Right renal pelvis (tissue), 4 donors: ENCODE data around the gene HMGB4. TPM values are rescaled to one million over a fixed set of nuclear protein-coding genes. Genes with fewer than 3 reads are reported as not detected.

Experiments used
- DNase-seq, 4 donors: peaks; one replicate each; pipeline ENCODE4 v3.0.0-alpha.2; 2013; ENCODE audit warnings: low read depth in 4 of 4, low spot score in 3 of 4, missing footprints in 1 of 4
- polyA plus RNA-seq, 4 donors: library from polyadenylated mRNA; unstranded; fragments of 120-200 nt; gene quantifications; one replicate each; pipeline ENCODE4 v1.2.1, GENCODE V29; 2013; ENCODE audit not compliant: insufficient read length in 4 of 4

HMGB4 gene
- polyA plus RNA-seq, 4 donors, result not detected

GRCh38 chr1:33846861-33847260, 17.0 kb upstream of the HMGB4 start:
- no peak for DNase-seq

GRCh38 chr1:33848205-33848937, 15.5 kb upstream of the HMGB4 start:
- no peak for DNase-seq

- DNase-seq, result no peak
Observed at GRCh38 chr1:33849211-33849610, 14.7 kb upstream of the HMGB4 start.

DNA sequence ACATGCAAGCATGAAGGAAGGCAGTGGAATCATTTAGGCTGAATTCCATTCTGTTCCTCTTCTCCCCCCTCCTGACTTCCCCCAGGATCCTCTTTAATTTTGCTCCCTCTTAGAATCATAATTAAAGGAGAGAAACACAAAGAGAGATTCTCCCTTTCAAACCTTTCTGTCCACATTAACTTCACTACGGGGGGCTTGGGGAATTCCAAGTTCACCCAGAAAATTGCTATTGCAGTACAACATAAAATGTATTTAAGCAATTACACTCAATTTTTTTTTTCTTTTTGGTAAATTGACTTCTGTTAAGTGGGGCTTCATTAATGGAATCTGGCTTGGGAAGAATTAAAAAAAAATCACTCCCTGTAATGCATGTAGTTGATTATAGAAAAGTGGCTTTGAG, 13.4 kb upstream of the HMGB4 start:
- no peak for DNase-seq

GRCh38 chr1:33852711-33853110, 11.2 kb upstream of the HMGB4 start:
- no peak for DNase-seq

- no peak for DNase-seq
Observed at GRCh38 chr1:33853431-33853830, 10.4 kb upstream of the HMGB4 start.

- no peak for DNase-seq
Observed at GRCh38 chr1:33854091-33854490, 9.8 kb upstream of the HMGB4 start.

- no peak for DNase-seq
Observed at GRCh38 chr1:33860671-33861070, 3.2 kb upstream of the HMGB4 start.

DNA sequence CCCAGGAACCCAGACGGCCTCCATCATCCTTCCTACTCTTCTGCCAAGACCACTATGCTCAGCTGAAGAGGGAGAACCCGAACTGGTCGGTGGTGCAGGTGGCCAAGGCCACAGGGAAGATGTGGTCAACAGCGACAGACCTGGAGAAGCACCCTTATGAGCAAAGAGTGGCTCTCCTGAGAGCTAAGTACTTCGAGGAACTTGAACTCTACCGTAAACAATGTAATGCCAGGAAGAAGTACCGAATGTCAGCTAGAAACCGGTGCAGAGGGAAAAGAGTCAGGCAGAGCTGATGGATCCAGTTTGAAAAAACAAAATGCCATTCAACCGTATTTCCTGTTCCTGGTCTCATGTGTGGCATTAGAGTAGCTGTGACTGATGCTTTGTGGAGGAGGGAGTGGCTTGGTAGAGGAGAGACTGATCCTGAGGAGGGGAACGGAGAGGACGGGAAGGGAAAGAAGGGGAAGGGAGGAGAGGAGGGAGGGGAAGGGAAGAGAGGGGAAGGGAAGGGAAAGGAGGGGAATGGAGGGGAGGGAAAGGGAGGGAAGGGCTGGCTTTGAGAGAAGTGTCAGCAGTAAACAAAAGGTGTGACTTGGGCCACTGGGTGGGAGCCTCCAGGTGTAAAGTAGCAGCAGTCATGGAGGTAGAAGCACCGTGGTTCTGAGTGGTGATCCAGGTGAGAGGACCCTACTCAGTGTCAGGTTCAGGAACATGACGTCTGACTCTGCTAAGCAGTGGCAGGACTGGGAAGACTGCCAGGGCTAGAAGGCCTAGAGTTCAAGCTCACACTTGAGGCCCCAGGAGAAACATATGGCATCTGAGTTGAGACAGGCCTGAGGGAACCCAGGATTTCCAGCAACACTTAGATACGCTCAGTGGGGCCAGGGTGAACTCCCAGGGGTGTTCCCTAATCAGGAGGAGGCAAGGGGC, 846 bp downstream of the HMGB4 start:
- DNase-seq, result no peak

GRCh38 chr1:33866281-33866680, 2.4 kb downstream of the HMGB4 start:
- peak in 3 of 4 donors; percentile 16 to 52 (median 25) for DNase-seq

DNA sequence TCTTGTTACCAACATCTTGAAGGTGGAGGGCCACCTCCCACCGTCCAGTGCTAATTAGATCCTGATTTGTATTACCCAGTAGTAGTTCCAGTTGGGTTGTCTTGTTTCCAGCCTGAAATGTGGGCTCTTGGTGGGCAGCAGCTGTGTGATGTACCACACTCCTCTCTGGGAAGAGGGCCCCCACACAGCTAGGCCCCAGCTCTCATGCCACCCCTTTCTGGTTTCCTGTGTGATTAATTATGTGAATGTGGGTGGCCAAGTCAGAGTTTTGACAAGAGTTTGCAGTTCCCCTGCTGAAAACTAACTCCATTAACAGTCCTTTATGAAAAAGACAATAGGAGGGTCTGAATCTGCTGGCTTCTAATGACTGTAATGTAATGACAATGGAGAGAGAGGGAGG, 3.8 kb downstream of the HMGB4 start:
- DNase-seq, result no peak

- no peak for DNase-seq
Observed at GRCh38 chr1:33872275-33872674, 8.4 kb downstream of the HMGB4 start.

GRCh38 chr1:33872683-33873082, 8.8 kb downstream of the HMGB4 start:
- no peak for DNase-seq

DNA sequence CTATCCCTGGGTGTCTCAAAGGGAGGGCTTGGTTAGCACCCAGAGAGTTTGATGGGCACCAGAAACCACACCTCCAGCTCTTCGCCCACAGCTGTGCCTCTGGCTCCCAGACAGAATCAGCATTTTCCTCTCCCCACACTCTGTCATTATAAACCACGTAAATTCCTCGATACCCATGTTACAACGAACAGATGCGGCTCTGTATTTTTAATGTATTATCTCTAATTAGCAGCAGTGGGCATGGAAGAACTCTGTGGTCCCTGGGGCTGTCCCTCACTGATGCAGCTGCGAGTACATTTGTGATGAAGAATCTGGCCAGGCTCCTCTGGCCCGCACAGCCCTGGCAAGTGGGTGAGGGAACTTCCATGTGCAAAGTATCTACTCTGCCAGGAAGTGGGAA, 10.8 kb downstream of the HMGB4 start:
- DNase-seq, result no peak

DNA sequence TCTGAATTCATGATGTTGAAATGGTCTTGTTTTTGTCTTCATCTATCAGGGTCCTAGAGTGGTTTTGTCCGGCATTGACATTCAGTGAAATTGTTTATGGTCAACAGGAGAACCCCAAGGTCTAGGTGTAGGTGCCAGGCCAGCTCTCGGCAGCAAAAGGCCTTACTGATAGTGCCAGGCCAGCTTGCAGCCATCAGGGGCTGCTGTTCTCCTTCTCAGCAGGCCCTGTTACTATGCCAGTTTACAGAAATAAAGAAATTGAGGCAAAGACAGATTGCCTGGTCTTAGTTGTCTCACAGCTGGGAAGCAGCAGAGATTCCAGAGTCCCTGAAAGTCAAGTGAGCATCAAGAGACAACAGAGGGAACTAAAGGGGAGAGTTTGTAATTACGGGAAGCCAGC, 12.0 kb downstream of the HMGB4 start:
- DNase-seq, result no peak

DNA sequence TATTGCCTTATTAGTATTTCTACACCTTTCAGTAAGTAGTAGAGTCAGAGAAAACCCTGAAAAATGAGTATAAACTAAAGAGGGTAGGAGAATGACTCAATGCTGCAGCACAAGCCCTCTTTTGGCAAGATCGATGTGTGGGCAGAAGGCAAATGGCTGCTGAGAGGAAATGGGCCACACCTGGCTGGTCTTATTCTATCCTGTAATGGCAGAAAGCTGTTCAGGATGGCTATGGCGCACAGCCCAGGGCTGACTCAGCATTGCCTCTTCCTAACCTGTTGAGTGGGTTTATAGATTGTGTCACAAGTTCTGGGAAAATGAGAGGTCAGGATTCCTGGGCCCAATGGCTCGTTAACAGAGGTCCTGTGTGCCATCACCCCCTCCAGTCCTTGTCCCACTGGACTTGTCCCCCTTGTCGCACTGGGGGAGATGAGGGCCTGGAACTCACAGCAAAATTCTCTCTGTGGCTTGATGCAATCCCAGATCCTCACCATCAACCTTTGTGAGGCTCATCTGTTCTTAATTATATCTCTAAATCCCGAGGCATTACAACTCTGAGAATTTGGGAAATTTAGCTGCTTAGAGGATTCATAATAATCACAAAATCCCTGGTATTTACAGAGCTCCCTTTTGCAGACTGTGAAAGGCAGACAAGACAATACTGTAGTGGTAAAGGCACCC, 13.2 kb downstream of the HMGB4 start:
- DNase-seq, result no peak

GRCh38 chr1:33878392-33878791, 14.5 kb downstream of the HMGB4 start:
- DNase-seq, result no peak

DNA sequence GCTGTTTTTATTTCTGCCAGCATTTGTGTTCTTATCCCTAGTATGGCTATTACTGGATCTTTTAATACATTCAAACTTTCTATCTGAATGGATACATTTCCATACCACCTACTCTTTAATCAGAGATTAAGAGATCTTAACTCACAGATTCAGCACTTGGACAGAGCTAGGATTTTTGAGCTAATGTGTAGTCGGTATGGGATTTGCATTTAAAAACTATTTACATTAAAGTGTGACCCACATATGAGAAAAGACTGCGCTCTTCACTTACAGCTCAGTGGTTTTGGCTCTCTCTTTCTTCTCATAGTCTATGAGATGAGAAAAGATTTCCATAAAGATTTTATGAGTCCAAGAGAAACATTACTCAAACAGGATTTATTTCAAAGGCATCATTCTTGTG, 16.4 kb downstream of the HMGB4 start:
- DNase-seq, result no peak

DNA sequence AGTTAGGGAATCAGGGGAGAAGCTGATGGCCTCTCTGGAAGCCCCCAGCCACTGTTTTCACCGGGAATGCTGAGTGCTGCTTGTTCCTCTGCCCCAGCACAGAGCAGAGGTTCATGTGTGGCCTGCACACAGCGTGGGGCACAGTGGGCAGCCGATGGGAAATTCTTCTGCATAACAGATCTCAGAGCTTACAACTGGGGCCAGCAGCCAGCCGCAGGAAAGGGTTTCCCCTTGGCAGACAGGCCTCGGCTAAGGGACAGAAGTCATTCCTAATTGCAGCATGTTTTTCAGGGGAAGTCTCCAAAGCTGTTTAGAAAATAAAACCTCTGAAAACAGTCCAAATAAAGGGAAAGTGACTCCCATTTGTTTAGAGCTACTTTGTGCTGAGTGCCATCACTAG, 22.6 kb downstream of the HMGB4 start:
- DNase-seq, result no peak

DNA sequence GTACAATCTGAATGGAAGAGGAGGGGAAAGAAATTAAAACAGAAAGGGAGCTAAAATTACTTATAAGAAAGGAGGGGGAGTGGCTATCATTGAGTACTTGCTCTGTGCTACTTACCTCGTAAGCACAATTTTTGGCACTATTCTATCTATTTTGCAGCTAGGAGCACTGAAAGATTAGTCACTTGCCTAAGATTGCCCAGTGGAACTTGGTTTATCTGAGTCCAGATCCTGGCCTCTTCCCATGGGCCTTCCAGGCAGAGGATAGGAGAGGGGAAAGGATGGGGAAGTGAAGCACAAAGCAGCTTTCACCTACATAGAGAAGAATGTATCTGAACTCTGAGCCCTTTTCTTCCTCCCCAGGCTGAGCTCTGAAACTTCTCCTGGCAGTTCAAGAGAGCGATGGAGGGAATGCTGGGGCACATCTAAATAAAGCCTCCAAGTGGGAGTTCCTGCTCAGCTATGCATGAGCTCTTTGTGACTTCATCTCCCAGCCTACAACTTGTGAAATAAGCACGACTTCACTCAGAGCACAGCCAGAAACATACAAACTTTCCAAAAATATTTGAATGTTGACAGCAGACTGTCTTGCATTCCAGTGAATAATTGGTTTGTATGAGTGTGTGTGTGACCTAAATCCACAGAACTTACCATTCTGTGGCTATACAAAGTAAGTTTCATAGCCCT, 29.4 kb downstream of the HMGB4 start:
- DNase-seq, result no peak

DNA sequence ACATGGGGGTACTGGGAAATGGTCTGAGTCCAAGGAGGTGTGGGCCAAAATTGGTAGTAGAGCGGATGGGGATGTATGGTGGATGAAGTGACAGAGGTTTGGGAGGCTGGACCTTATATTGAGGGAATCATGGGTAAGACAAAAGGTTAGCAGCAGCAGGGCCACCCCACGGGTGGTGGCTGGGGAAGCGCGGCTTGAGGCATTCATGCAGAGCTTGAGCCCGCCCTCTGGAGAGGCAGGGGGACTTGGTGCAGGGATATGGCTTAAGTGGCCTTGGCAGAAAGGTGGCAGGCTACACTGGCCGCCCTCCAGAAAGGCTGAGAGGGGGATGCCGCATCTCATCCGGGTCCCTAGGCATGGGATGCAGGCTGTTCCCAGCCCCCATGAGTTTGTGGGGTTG, 31.5 kb downstream of the HMGB4 start:
- DNase-seq, result no peak
